ENCODE results near the gene SUCO.

The SUCO gene

DNA sequence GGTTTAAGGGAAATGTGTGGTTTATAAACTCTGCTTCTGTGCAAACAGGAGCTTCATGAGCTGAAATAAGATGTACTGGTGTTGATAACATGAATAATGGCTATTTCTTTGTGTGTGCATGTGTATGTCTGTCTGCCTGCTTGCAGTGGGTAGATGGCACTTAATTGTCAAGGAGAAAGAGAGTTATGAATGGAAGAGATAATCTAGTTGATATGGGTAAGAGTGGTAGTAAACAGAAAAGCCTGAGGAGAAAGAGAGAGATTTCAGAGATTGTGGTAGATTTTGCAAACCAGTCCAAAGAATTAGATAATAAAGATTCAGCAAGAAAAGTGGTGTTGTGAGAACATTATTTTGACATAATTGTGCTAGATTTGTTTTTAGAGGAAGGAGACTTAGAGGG, 7.7 kb downstream of the SUCO start:
- TF ChIP-seq, protein P1, sequence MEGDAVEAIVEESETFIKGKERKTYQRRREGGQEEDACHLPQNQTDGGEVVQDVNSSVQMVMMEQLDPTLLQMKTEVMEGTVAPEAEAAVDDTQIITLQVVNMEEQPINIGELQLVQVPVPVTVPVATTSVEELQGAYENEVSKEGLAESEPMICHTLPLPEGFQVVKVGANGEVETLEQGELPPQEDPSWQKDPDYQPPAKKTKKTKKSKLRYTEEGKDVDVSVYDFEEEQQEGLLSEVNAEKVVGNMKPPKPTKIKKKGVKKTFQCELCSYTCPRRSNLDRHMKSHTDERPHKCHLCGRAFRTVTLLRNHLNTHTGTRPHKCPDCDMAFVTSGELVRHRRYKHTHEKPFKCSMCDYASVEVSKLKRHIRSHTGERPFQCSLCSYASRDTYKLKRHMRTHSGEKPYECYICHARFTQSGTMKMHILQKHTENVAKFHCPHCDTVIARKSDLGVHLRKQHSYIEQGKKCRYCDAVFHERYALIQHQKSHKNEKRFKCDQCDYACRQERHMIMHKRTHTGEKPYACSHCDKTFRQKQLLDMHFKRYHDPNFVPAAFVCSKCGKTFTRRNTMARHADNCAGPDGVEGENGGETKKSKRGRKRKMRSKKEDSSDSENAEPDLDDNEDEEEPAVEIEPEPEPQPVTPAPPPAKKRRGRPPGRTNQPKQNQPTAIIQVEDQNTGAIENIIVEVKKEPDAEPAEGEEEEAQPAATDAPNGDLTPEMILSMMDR (IDR thresholded peaks at IDR 0.05; ENCODE audit: insufficient read depth, low read depth, low read length, missing control alignments): no peak
- H3K4me3 ChIP-seq (ENCODE audit: low read length): no peak overlapping the region
- no peak for DNase-seq (ENCODE audit: low read depth)

DNA sequence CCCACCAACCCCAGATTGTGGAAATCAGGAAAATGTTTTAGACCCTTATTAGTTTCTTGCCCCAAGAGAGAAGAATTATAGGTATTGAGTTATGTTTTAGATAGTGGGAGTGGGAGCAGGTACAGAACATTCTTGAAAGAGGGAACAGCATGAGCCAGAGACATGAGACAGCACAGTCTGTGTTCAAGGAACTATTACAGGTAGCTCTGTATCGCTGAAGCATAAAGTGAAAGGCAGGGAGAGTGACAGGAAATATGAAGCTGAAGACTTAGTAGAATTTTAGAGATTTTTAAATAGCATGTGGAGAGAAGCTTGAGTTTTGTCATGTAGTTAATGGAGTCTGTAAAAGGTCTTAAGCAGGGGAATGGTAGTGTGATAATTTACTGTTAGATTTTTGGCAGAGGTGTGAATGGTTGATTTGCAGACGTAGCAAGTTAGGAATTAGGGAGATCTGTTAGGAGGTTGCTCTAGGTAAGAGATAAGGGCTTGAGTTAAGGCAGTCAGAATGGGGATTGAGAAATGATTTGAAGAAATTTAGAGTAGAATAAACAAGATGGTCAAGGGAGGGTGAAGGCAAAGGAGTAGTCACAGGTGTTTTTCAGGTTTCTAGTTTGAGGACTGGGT, 11.6 kb downstream of the SUCO start:
- DNase-seq (ENCODE audit: low read depth): no peak
- TF ChIP-seq, protein P1 (IDR thresholded peaks at IDR 0.05; ENCODE audit: insufficient read depth, low read depth, low read length, missing control alignments): no peak
- H3K4me3 ChIP-seq (ENCODE audit: low read length): no peak overlapping the region

DNA sequence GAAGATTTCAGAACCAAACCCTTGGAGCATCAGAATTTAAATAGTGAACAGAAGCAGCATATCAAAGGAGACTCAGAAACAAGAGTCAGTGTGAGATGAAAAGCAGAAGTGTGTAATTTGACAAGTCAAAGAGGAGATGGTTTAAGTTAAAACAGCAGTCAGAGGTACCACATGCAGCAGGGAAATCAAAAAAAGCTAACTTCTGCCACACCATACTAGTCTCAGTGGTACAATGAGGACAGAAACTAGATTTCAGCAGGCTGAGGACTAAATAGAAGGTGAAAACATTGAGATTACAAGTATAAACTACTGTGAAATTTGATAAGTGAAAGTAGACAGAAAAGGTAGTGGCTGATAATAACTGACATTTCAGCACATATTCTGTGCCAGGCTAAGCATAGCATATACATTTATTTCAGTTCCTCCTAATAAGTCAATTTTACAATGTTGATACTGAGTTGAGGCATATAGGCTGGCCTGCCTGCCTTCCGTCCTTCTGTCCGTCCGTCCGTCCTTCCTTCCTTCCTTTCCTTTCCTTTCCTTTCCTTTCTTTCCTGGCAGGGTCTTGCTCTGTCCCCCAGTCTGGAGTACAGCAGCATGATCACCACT, 12.6 kb downstream of the SUCO start:
- TF ChIP-seq, protein P1 (IDR thresholded peaks at IDR 0.05; ENCODE audit: insufficient read depth, low read depth, low read length, missing control alignments): no peak
- DNase-seq (ENCODE audit: low read depth): no peak
- no peak overlapping the region for H3K4me3 ChIP-seq (ENCODE audit: low read length)

DNA sequence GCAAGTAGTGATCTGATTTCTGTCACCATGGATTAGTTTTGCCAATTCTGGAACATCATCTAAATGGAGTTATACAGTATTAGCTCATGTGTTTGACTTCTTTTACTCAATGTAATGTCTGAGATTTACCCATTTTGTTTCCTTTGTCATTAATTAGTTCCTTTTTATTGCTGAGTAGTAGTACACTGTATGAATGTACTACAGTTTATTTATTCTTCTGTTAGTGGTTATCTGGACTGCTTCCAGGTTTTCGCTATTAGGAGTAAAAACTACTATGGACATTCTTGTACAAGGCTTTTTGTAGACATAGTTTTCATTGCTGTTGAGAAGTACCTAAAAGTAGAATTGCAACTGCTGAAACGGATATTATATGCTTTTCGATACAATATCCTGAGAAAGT, 14.1 kb downstream of the SUCO start:
- TF ChIP-seq, protein P1 (IDR thresholded peaks at IDR 0.05; ENCODE audit: insufficient read depth, low read depth, low read length, missing control alignments): no peak
- DNase-seq (ENCODE audit: low read depth): no peak
- no peak overlapping the region for H3K4me3 ChIP-seq (ENCODE audit: low read length)

DNA sequence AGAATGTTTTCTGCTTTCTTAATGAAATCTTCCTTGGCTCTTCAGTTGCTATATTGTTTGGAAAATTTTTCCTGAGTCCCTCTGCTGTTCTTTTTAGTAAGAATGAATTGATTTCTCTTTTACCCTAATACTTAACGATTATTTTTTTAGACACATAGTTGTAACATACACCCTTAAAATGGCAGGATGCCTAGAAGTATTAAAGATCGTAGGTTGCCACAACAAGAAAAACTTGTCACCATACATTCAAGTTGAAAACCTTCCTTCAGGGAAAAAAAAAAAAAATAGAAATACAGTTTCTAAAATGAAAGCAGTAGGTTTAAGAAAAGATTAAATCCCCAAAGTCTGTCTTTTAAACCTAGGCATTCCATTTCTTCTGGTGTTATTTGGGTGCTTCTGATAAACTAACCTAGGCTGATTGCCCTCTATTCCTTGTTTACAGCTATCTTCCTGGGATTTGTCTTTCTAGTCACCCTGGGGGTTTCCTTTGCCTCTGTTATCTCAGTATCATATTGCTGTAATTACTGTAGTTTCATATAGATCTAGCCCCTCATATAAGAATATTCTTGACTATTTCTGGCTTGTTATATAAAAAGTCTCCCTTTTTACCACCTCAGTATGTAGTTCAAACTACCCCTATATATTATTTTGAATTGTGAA, 16.8 kb downstream of the SUCO start:
- no peak overlapping the region for H3K4me3 ChIP-seq (ENCODE audit: low read length)
- no peak for DNase-seq (ENCODE audit: low read depth)
- TF ChIP-seq, protein P1 (IDR thresholded peaks at IDR 0.05; ENCODE audit: insufficient read depth, low read depth, low read length, missing control alignments): no peak

DNA sequence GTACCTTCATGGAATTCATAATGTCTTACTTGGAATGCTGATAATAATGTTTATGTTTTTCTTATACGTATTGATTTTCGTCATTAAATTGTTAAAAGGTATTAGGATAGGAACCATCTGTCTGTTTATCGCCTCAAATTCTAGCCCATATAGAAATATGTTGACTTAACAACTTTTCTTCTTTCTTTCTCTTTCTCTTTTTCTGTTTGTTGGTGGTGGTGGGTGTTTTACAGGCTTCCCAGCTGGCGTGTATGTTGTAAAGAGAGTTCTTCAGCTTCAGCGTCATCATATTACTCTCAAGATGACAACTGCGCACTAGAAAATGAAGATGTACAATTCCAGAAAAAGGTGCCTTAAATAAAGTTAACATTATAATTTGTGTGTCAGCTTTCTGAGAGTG, 18.3 kb downstream of the SUCO start:
- TF ChIP-seq, protein P1 (IDR thresholded peaks at IDR 0.05; ENCODE audit: insufficient read depth, low read depth, low read length, missing control alignments): no peak
- no peak overlapping the region for H3K4me3 ChIP-seq (ENCODE audit: low read length)
- no peak for DNase-seq (ENCODE audit: low read depth)
